DOHH2 (cell line): Measurements from ENCODE around the gene CAPS2.

ENCODE experiments used
- H3F3A ChIP-seq: fragments of 200-600 bp; sonication (generic), shearing (Covaris generic); 2 replicates; pipeline ENCODE4 v1.6.0; 2016; ENCODE audit warnings: antibody characterized with exemption, mild to moderate bottlenecking; ENCODE audit not compliant: control insufficient read depth, insufficient read depth
- H3K27ac ChIP-seq: fragments of 200-600 bp; sonication (generic); 2 replicates; pipeline ENCODE4 v1.5.1; 2014; ENCODE audit warnings: low read depth, mild to moderate bottlenecking, low read length, moderate library complexity
- H3K27me3 ChIP-seq: fragments of 200-600 bp; sonication (generic); 2 replicates; pipeline ENCODE4 v1.6.1; 2014; ENCODE audit warnings: mild to moderate bottlenecking, low read length, mixed read lengths; ENCODE audit not compliant: control insufficient read depth
- H3K36me3 ChIP-seq: fragments of 200-600 bp; sonication (generic); 2 replicates; pipeline ENCODE4 v1.6.1; 2014; ENCODE audit warnings: mild to moderate bottlenecking, low read length, moderate library complexity, mixed read lengths; ENCODE audit not compliant: control insufficient read depth
- H3K4me1 ChIP-seq: fragments of 200-600 bp; sonication (generic); 2 replicates; pipeline ENCODE4 v1.6.1; 2014; ENCODE audit warnings: mild to moderate bottlenecking, low read length, mixed read lengths; ENCODE audit not compliant: control insufficient read depth
- H3K4me2 ChIP-seq: fragments of 200-600 bp; sonication (generic); 2 replicates; pipeline ENCODE4 v1.6.0; 2014; ENCODE audit warnings: mild to moderate bottlenecking, low read length, moderate library complexity
- H3K4me3 ChIP-seq: fragments of 200-600 bp; sonication (generic); 2 replicates; pipeline ENCODE4 v1.5.1; 2014; ENCODE audit warnings: mild to moderate bottlenecking, low read length, mixed read lengths
- H3K79me2 ChIP-seq: fragments of 200-600 bp; sonication (generic); 2 replicates; pipeline ENCODE4 v1.6.1; 2014; ENCODE audit warnings: mild to moderate bottlenecking, low read length, mixed read lengths; ENCODE audit not compliant: control insufficient read depth
- H3K9me2 ChIP-seq: fragments of 200-600 bp; sonication (generic); replicated peaks from 2 replicates; pipeline ENCODE4 v1.6.1; 2014; ENCODE audit warnings: mild to moderate bottlenecking, low read length, mixed read lengths; ENCODE audit not compliant: control insufficient read depth
- H3K9me3 ChIP-seq: fragments of 200-600 bp; sonication (generic); 2 replicates; pipeline ENCODE4 v1.6.1; 2014; ENCODE audit warnings: antibody characterized with exemption, low read length, mixed read lengths; ENCODE audit not compliant: control insufficient read depth, insufficient read depth
- H4K20me1 ChIP-seq: fragments of 200-600 bp; sonication (generic); 2 replicates; pipeline ENCODE4 v1.6.0; 2014; ENCODE audit warnings: low read depth, mild to moderate bottlenecking, antibody characterized with exemption, low read length, moderate library complexity; ENCODE audit not compliant: control insufficient read depth, insufficient read depth
- CTCF ChIP-seq: fragments of 200-600 bp; sonication (generic); IDR thresholded peaks from one replicate; pipeline ENCODE4 v1.5.1; 2014; ENCODE audit warnings: antibody characterized with exemption, mild to moderate bottlenecking, low read depth, low read length; ENCODE audit not compliant: poor library complexity, severe bottlenecking
- EZH2phosphoT487 ChIP-seq: fragments of 200-600 bp; sonication (generic); IDR thresholded peaks from 2 replicates; pipeline ENCODE4 v1.6.1; 2017; ENCODE audit warnings: borderline replicate concordance, mild to moderate bottlenecking, antibody characterized with exemption, low read length, moderate library complexity, mixed read lengths

Gene CAPS2

GRCh38 chr12:75302781-75303180 is 27.3 kb downstream of the CAPS2 start:
- H3K9me3 ChIP-seq: no peaks in the 10 kb centered on the region
- TF ChIP-seq EZH2phosphoT487 (no peak), CTCF (no peak)
- H3K79me2 ChIP-seq: no peaks in the 10 kb centered on the region
- H3K4me3 ChIP-seq: no peak overlapping the region
- no peaks in the 10 kb centered on the region for H3K36me3 ChIP-seq
- no peaks in the 10 kb centered on the region for H3K27me3 ChIP-seq
- no peaks in the 10 kb centered on the region for H3K9me2 ChIP-seq
- no peak overlapping the region for H3K4me2 ChIP-seq
- H3K4me1 ChIP-seq: no peaks in the 10 kb centered on the region
- no peaks in the 10 kb centered on the region for H4K20me1 ChIP-seq
- no peak overlapping the region for H3K27ac ChIP-seq
- H3F3A ChIP-seq: no peaks in the 10 kb centered on the region

GRCh38 chr12:75302225-75302624 is 27.9 kb downstream of the CAPS2 start:
- Histone ChIP-seq H3K27ac (no peak overlapping the region), H3K79me2 (no peaks in the 10 kb centered on the region), H3F3A (no peaks in the 10 kb centered on the region), H3K27me3 (no peaks in the 10 kb centered on the region), H3K36me3 (no peaks in the 10 kb centered on the region), H3K9me3 (no peaks in the 10 kb centered on the region), H3K4me1 (no peaks in the 10 kb centered on the region), H3K9me2 (no peaks in the 10 kb centered on the region), H3K4me2 (no peak overlapping the region), H3K4me3 (no peak overlapping the region), H4K20me1 (no peaks in the 10 kb centered on the region)
- TF ChIP-seq CTCF: no peak

- H3K4me2 ChIP-seq: no peak overlapping the region
- H3F3A ChIP-seq: no peaks in the 10 kb centered on the region
- H3K9me3 ChIP-seq: no peaks in the 10 kb centered on the region
- no peaks in the 10 kb centered on the region for H3K79me2 ChIP-seq
- H3K27ac ChIP-seq: no peak overlapping the region
- TF ChIP-seq CTCF (no peak), EZH2phosphoT487 (no peak)
- H3K4me3 ChIP-seq: no peak overlapping the region
- no peaks in the 10 kb centered on the region for H3K27me3 ChIP-seq
- no peaks in the 10 kb centered on the region for H3K36me3 ChIP-seq
- H4K20me1 ChIP-seq: no peaks in the 10 kb centered on the region
- no peaks in the 10 kb centered on the region for H3K9me2 ChIP-seq
- H3K4me1 ChIP-seq: no peaks in the 10 kb centered on the region
These were observed 35.3 kb downstream of the CAPS2 start for GRCh38 chr12:75294797-75295196.

- Histone ChIP-seq H3K4me1 (no peaks in the 10 kb centered on the region), H3K27ac (no peak overlapping the region), H4K20me1 (no peaks in the 10 kb centered on the region), H3K9me2 (no peaks in the 10 kb centered on the region), H3K4me2 (no peak overlapping the region), H3K9me3 (no peaks in the 10 kb centered on the region), H3K36me3 (no peaks in the 10 kb centered on the region), H3K79me2 (no peaks in the 10 kb centered on the region), H3K4me3 (no peak overlapping the region), H3K27me3 (0 out of 2 replicates have a peak, but pooled peaks cover 3% of the 10 kb centered on the region), H3F3A (no peaks in the 10 kb centered on the region)
- no peak for TF ChIP-seq EZH2phosphoT487
- TF ChIP-seq CTCF: no peak
These were observed 35.8 kb downstream of the CAPS2 start for GRCh38 chr12:75294336-75294735.
